ENCODE results near the gene HS6ST3.
A peak's percentile ranks its signal among the peaks of the same experiment; 100 is the strongest.

HS6ST3 gene

DNA sequence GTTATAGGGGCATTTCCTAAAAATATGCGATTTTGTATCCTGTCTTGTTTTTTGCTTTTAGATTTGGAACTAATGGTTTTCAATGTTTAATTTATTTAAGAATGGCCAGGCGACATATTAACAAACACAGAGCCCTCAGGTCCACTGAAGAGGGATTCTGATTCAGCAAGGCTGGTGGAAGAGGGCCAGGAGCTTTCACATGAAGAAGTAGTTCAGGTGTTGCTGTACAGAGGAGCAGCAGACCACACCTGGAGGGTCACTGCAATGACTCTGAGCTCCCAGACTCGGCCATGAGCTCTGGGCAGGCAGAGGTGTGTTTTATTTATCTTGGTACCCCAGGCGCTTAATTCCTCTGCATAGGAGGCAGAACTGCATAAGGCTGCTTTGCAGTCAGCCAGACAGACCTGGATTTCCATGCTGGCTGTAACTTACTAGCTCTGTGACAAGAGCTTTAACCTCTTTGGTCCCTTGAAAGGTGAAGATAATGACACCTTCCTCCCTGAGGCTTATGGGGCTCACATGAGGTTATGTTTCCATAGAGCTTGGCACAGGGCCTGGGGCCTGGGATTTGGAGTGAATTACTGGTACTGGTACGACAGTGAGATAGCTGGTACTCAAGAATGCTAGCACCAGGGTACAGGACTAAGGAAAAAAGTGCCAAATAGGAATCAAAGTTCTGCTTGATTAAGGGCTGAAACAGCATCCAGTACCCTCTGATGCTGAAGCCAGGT, 719.6 kb downstream of the HS6ST3 start:
- DNase-seq, result peak; percentile 37

DNA sequence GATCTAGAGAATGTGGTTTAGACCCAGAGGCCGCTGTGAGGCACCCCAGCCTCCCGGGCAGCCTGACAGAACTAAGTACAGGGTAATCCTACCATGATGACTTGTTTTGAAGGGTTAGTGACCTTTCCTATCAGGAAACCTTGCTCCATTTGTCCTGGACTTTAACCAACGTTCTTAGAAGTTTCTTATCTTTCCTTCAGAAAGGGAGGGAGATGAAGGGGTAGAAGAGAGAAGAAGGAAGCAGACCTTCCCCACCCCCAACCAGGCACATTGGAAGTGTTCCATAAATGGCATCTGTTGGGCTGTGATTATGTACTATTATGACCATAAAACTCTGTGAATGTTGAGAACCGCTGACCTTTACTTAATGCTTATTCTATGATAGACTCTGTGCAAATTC, 720.2 kb downstream of the HS6ST3 start:
- DNase-seq, result no peak

DNA sequence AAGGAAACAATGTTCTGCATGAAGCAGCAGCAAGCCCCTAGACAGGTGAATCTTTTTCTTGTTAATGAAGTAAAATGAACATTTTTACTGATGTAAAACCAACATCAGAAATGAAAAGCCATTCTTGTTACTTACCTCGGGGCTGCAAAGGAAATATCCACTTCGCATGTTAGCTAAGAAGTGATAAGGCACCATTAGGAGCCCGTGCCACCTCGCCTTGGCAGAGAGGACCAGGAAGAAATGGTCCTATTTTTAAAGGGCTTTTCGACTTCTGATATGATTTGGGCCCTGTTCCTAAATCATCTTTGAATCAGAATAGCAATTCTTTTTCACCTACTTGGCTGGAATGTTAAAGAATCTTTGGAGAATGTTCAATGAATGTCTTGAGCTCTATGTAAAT, 721.1 kb downstream of the HS6ST3 start:
- no peak for DNase-seq

- no peak for DNase-seq
Measured at GRCh38 chr13:96816261-96816660, 726.4 kb downstream of the HS6ST3 start.

DNA sequence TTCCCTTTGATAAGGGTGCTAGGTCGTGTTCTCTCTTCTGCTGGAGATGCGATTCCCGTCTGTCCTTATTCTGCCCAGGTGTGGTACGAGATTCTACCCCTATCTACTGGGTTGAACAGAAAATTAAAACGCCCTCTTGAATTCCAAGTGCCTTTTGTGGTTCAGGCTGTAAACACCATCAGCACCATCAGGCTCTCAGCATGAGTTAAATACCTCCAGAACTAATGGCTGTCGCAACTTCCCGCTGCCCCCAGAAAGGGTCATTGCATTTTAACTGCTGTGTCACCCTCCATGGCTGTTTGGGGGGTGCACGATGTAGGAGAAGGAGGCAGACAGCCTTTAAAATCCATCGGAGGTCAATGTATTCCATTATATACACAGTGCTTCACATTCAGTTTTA, 727.0 kb downstream of the HS6ST3 start:
- no peak for DNase-seq

DNA sequence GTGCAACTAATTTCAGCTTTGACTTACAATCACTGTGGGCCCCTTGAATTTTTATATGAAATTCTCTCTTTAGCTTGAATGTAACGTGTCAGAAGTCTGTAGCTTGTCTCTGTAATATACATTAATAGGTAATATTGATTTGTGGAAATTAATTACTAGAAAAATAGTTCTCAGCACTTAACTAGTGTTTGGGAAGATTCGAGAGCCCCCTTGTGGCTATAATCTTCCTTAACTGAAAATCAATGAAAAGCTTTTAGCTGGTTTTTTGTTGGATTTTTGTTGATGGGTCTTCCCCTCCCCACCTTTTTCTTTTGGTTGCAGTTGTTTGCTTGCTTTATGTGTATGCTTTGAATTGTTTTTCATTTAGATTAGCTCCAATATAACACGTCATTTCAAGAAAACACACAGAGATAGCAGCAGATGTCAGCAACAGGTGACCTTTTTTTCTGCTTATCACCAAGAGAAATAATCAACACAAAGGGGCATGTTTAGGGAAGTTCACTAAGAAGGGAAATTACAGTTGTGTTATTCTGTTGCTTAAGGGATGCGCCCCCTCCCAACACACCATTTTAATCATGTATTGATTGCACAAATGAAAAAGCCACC, 727.5 kb downstream of the HS6ST3 start:
- peak; percentile 68 for DNase-seq

GRCh38 chr13:96819375-96819774, 729.5 kb downstream of the HS6ST3 start:
- DNase-seq, result no peak

GRCh38 chr13:96821381-96821780, 731.5 kb downstream of the HS6ST3 start:
- DNase-seq, result no peak

- DNase-seq, result no peak
Measured at GRCh38 chr13:96821971-96822370, 732.1 kb downstream of the HS6ST3 start.

GRCh38 chr13:96822895-96823294, 733.0 kb downstream of the HS6ST3 start:
- DNase-seq, result peak; percentile 91

DNA sequence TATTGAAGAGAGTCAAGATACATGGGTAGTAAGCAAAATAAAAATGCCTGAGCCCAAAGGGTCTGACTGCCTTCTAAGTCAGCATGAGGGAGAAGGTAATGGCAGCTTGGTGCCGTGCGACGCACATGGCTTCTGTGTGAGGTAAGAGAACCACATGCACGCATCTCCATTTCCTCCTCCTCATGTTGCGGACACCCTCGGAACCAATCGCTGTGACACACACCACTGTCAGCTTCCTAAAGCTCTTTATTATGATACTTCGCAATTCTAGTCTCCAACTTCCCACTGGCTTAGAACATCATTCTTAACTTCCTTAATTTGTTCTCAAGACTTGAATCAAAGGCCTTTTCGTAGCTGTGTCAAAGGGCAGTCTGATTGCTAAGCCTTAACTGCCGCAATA, 734.2 kb downstream of the HS6ST3 start:
- DNase-seq, result no peak

- no peak for DNase-seq
Measured at GRCh38 chr13:96825653-96826052, 735.7 kb downstream of the HS6ST3 start.

DNA sequence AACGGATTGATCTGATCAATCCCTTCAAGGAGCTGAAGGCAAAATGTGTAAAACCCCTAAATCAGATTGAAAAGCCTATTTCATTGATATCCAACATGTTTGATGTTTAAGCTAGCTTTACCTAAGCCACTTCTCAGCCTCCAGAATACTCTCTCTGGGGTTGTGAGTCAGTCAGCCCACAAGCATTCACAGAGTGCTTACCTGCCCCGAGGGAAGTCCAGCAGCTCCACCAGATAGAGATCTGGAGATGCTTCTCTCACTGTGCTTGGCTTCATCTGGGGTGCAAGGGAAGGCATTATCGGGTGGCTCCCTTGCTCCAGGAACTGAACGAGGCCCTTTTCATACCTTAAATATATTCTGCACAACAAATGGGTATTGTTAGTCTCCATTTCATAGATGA, 744.7 kb downstream of the HS6ST3 start:
- DNase-seq, result no peak

DNA sequence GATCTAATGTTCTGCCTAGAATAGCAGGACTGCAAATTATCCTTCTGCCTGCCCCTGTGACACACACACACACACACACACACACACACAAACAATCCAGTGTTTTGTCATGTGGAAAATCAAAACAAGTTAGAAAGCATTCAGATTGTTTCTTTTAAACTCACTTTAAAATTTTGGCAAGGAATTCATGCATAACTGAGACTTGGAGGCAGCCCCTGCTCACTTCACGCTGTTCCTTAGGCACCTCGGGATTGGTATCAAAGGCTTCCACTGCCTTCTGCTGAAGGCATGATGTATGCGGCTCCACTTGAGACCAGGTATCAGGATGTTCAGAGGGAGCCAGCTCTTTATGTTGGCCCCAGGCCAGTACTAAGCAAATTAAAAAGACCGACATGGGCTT, 745.6 kb downstream of the HS6ST3 start:
- DNase-seq, result no peak

DNA sequence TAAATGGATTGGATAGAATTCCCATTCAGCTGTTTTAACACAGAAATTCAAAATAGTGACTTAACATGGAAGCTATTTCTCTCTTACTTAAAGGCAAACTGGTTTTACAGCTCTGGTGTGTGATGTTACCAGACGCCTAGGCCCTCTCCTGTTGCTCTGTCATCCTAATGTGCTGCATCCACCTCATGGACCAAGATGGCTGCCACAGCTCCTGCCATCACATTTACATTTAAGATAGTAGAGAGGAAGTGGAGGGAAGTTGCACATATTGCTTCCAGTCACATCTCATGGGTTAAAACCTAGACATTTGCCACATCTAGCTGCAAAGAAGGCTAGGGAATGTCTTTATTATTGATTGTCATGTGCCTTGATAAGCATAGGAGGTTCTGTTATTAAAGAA, 746.8 kb downstream of the HS6ST3 start:
- no peak for DNase-seq

DNA sequence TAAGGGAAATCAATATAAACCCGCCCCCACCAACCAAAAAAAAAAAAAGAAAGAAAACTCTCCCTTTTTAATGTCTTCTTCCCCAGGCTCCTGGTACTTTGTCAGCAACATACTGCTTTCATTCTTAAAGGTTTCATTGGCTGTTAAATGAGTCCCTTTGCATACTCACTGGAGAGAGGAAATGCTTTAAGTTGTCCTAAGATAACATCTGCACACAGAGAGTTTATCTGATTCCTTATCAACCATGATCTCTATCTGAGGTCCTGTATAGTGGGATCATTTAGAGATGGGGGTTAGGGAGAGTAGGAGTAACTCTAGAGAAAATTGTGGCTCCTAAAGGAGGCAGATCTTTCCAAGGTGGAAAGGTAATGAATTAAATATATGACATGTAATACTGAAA, 747.9 kb downstream of the HS6ST3 start:
- DNase-seq, result no peak

DNA sequence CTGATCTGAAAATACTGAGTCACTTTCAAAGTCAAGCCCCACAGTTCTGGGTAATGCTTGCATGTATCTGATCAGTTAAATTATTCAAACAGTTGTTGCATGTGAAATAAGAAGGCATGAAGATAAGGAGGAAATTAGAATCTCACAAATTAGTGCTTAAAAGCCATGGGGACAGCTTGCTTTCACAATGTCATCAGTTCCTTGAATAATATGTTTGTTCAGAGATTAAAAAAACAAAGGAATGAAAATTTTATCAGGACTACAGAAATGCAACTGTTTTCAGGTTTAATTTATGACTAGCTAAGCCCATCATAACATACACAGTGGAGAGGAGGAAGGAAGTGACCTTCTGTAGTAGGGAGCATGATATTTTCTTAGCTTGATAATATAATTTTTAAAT, 754.3 kb downstream of the HS6ST3 start:
- DNase-seq, result no peak

DNA sequence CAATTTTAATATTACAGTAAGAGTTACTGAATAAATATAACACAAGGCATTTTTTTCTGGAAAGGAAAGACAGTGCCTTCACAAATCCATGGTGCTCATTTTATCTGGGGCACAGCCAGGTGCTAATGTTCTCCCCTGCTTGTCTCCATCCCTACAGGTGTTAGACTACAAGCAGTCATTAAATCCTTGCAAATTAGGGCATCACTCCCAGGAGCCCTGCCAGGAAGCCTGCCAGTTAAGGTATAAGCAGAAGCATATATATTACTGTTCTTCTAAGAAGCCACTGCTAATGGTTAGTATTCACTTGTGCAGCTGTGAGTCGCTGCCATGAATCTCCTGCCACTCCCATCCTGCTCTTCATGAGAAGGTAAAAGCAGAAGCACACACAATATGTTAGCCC, 754.7 kb downstream of the HS6ST3 start:
- DNase-seq, result no peak

- DNase-seq, result no peak
Measured at GRCh38 chr13:96848286-96848685, 758.4 kb downstream of the HS6ST3 start.

DNA sequence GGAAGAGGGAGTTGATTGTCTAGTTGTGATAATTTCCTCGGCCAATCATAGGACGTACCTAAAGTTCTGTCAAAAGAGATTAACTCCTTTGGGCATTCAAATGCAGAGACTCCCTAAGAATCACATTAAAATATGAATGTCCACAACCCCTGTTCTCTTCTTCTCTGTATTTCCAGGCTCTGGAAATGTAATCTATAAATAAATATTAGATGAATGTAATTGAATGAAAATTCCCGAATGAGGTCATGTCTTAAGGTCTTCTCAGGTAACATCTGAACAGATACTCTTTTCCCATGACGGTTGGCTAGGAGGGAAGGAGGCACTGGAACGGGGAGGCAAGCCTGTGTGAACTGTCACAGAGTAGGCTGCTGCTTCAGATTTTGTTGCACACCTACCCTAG, 759.2 kb downstream of the HS6ST3 start:
- no peak for DNase-seq

GRCh38 chr13:96850538-96851145, 760.7 kb downstream of the HS6ST3 start:
- no peak for DNase-seq

GRCh38 chr13:96851856-96852445, 762.0 kb downstream of the HS6ST3 start:
- DNase-seq, result no peak

GRCh38 chr13:96858133-96858826, 768.4 kb downstream of the HS6ST3 start:
- no peak for DNase-seq

GRCh38 chr13:96860882-96861281, 771.0 kb downstream of the HS6ST3 start:
- no peak for DNase-seq
